ENCODE results near the gene STXBP6.

DNA sequence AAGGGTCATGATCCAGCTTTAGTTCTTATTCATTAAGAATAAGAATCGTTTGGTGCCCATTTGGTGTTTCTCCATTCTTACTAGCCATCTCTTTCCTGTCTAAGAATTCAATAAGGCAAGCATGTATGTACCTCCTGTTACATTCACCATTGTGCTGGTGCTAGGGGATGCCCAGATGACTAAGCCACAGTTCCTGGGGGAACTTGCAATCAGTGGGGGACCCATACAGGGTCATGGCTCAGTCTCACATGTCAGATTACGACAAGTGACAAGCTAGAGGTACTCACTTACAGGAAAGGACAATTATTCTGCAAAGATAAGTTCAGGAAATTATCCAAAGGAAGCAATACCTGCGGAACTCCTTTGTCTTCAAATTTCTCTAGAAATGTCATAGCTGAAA lies 125.4 kb downstream of the STXBP6 start:
- TF ChIP-seq, protein P1, sequence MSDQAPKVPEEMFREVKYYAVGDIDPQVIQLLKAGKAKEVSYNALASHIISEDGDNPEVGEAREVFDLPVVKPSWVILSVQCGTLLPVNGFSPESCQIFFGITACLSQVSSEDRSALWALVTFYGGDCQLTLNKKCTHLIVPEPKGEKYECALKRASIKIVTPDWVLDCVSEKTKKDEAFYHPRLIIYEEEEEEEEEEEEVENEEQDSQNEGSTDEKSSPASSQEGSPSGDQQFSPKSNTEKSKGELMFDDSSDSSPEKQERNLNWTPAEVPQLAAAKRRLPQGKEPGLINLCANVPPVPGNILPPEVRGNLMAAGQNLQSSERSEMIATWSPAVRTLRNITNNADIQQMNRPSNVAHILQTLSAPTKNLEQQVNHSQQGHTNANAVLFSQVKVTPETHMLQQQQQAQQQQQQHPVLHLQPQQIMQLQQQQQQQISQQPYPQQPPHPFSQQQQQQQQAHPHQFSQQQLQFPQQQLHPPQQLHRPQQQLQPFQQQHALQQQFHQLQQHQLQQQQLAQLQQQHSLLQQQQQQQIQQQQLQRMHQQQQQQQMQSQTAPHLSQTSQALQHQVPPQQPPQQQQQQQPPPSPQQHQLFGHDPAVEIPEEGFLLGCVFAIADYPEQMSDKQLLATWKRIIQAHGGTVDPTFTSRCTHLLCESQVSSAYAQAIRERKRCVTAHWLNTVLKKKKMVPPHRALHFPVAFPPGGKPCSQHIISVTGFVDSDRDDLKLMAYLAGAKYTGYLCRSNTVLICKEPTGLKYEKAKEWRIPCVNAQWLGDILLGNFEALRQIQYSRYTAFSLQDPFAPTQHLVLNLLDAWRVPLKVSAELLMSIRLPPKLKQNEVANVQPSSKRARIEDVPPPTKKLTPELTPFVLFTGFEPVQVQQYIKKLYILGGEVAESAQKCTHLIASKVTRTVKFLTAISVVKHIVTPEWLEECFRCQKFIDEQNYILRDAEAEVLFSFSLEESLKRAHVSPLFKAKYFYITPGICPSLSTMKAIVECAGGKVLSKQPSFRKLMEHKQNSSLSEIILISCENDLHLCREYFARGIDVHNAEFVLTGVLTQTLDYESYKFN (CRISPR knock-in tag; conservative IDR thresholded peaks at IDR 0.05), result no peak
- TF ChIP-seq RAD21 (CRISPR knock-in tag; IDR thresholded peaks at IDR 0.05) (no peak), SP2 (CRISPR knock-in tag; IDR thresholded peaks at IDR 0.05) (no peak), ZNF501 (CRISPR knock-in tag; IDR thresholded peaks at IDR 0.05) (no peak), RBFOX2 (IDR thresholded peaks at IDR 0.05; ENCODE audit: low read depth, low read length) (no peak), EZH2 (conservative IDR thresholded peaks at IDR 0.05; ENCODE audit: low read depth, low read length) (no peak), MEIS1 (CRISPR knock-in tag; IDR thresholded peaks at IDR 0.05; ENCODE audit: borderline replicate concordance) (no peak)
- TF ChIP-seq, protein P2, sequence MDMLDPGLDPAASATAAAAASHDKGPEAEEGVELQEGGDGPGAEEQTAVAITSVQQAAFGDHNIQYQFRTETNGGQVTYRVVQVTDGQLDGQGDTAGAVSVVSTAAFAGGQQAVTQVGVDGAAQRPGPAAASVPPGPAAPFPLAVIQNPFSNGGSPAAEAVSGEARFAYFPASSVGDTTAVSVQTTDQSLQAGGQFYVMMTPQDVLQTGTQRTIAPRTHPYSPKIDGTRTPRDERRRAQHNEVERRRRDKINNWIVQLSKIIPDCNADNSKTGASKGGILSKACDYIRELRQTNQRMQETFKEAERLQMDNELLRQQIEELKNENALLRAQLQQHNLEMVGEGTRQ (IDR thresholded peaks at IDR 0.05; ENCODE audit: low read depth, low read length), result no peak
- TF ChIP-seq, protein P2 (CRISPR knock-in tag; IDR thresholded peaks at IDR 0.05; ENCODE audit: borderline replicate concordance), result no peak
- TF ChIP-seq, protein P3, sequence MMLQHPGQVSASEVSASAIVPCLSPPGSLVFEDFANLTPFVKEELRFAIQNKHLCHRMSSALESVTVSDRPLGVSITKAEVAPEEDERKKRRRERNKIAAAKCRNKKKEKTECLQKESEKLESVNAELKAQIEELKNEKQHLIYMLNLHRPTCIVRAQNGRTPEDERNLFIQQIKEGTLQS (CRISPR knock-in tag; IDR thresholded peaks at IDR 0.05), result no peak
- TF ChIP-seq, protein P4, sequence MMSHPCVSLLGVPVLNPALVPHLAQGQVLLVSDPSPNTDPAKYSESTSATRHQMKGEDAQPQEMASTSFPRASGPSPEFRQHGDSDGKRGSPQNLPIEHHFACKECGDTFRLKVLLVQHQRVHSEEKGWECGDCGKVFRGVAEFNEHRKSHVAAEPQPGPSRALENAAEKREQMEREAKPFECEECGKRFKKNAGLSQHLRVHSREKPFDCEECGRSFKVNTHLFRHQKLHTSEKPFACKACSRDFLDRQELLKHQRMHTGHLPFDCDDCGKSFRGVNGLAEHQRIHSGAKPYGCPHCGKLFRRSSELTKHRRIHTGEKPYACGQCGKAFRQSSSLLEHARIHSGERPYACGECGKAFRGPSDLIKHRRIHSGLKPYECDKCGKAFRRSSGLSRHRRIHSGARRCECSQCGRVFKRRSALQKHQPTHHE (CRISPR knock-in tag; IDR thresholded peaks at IDR 0.05; ENCODE audit: borderline replicate concordance), result no peak

Data from HepG2 (cell line).